Lower leg skin (tissue), 4 donors: Measurements from ENCODE around the gene GOSR1. TPM values are rescaled to one million over a fixed set of nuclear protein-coding genes. Genes with fewer than 3 reads are reported as not detected.
"Not testable (repeated sequence)": the region's sequence is repeated elsewhere in the genome, so short reads cannot be mapped to it uniquely, and the experiment has no call there.

ENCODE experiments used
- DNase-seq, 2 donors: peaks; one replicate each; pipeline ENCODE4 v3.0.0-alpha.2; 2019; ENCODE audit warnings: low spot score in 2 of 2
- H3K4me3 ChIP-seq: fragments of 200-600 bp; sonication (generic); 2 replicates; pipeline ENCODE4 v1.5.1; 2017; ENCODE audit warnings: mild to moderate bottlenecking, low read depth; ENCODE audit not compliant: poor library complexity, severe bottlenecking
- POLR2A ChIP-seq, 2 donors: fragments of 450-650 bp; IDR thresholded peaks; one replicate each; pipeline ENCODE4 v1.6.1; 2016 to 2017; ENCODE audit warnings: antibody characterized with exemption in 2 of 2, mild to moderate bottlenecking in 1 of 2, moderate library complexity in 1 of 2
- WGBS, 2 donors: methylation state at CpG; one replicate each; pipeline ENCODE4 v1.1.5; 2018; 5-methylcytosine and 5-hydroxymethylcytosine counted together
- intact Hi-C: fragments of 100-400 bp; cut with DNase I; formaldehyde crosslinking; loops from one replicate; pipeline ENCODE4 v1.15.0; 2023; ENCODE audit warnings: low total_unique reads
- total RNA-seq, 4 donors: library from RNA; depleted of rRNA; stranded (reverse); fragments of >200 nt; gene quantifications; one replicate each; pipeline ENCODE4 v1.1.0, GENCODE V29; 2016
- TF ChIP-seq, protein P1 (sequence below), 3 donors: fragments of 450-650 bp; IDR thresholded peaks; one replicate each; pipeline ENCODE4 v1.5.1; 2016; ENCODE audit warnings: antibody characterized with exemption in 3 of 3, mild to moderate bottlenecking in 3 of 3, moderate library complexity in 2 of 3

GOSR1 gene
- total RNA-seq, 4 donors from 2014 or later, result 19.6 to 41.6 (median 35.7) TPM

DNA sequence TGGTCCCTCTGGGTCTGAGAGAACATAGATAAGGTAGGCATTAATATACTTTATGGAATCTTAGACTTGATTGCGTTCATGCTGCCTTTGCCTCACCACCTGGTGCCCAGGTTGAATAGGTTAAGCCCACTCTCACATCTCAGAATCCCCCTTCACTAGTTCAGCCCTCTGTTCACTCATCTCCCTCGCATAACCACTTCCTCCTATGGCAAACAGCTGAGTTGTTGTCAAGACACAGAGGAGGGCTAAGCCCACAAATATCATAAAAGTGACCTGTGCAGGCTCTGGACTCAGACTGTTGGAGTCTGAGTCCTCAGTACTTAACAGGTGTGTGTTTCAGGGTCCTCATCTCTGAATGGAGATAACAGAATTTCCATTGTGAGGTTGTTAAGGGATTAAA lies 55.7 kb downstream of the GOSR1 start:
- intact Hi-C loops, result no loop called here
- WGBS, 2 donors, result 92% methylated on average over 2 of the region's 2 CpGs
- TF ChIP-seq, protein P1, sequence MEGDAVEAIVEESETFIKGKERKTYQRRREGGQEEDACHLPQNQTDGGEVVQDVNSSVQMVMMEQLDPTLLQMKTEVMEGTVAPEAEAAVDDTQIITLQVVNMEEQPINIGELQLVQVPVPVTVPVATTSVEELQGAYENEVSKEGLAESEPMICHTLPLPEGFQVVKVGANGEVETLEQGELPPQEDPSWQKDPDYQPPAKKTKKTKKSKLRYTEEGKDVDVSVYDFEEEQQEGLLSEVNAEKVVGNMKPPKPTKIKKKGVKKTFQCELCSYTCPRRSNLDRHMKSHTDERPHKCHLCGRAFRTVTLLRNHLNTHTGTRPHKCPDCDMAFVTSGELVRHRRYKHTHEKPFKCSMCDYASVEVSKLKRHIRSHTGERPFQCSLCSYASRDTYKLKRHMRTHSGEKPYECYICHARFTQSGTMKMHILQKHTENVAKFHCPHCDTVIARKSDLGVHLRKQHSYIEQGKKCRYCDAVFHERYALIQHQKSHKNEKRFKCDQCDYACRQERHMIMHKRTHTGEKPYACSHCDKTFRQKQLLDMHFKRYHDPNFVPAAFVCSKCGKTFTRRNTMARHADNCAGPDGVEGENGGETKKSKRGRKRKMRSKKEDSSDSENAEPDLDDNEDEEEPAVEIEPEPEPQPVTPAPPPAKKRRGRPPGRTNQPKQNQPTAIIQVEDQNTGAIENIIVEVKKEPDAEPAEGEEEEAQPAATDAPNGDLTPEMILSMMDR (IDR thresholded peaks at IDR 0.05), result no peak
- no peak for TF ChIP-seq POLR2A (IDR thresholded peaks at IDR 0.05)
- no peak overlapping the region for H3K4me3 ChIP-seq
- peak in 1 of 2 donors; percentile 28 for DNase-seq

- 90 to 93% methylated on average over 12 of the region's 12 CpGs for WGBS, 2 donors
- DNase-seq, result peak in 1 of 2 donors; percentile 60
- no peak overlapping the region for H3K4me3 ChIP-seq
- intact Hi-C loops, result no loop called here
- TF ChIP-seq POLR2A (IDR thresholded peaks at IDR 0.05), result no peak
- TF ChIP-seq, protein P1 (IDR thresholded peaks at IDR 0.05), result no peak
Measured at GRCh38 chr17:30534298-30534697, 57.1 kb downstream of the GOSR1 start.

DNA sequence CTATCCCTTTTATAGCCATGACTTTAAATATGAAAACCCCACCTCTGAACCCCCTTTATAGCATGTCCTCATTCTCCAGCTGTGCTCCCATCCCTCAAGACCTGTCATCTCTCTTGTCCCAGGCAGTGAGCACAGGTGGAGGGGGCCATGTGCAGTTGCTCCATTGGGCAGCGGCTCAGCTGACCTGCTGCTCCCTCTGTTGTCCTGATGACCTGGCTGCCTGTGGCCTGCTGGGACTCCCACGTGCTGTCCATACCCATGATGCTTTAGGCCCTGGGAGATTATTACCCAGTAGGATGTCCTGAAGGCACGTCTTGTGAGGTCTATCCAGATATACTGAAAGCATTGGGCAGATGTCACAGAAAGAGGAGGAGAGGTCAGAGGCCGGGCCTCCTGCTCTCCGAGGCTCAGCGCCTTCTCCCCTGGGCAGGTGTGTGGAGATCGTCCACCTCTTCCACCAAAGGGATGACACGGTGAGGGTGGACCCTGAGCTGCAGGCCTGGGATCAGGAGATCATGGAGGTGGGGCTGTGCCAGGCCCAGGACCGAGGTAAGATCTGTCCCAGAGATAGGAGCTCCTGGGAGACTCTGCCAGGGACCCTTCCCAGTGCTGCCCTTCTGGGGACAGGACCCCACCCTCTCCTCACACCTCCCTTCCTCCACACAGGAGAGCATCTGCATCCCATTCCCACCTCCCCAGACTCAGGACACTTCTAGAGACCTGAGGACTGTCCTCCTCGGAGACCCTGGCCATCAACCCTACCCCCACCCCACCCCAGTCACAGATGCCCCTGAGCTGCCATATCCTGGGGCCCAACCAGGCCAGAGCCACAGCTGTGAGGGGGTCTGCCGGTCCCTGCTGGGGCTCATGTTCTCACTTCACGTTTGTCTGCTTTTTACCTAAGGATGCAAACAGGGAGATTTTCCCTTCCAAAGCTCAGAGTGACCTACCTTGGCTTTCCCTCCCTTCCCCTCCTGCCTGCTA lies 58.0 kb downstream of the GOSR1 start:
- no peak for TF ChIP-seq POLR2A (IDR thresholded peaks at IDR 0.05)
- TF ChIP-seq, protein P1 (IDR thresholded peaks at IDR 0.05), result no peak
- 80 to 90% methylated on average over 11 to 12 of the region's 12 CpGs for WGBS, 2 donors
- DNase-seq, result peak in 1 of 2 donors; percentile 70
- no peak overlapping the region for H3K4me3 ChIP-seq
- intact Hi-C loops, result no loop called here

GRCh38 chr17:30536846-30537245 lies 59.6 kb downstream of the GOSR1 start:
- intact Hi-C loops, H3K4me3 ChIP-seq: not testable (repeated sequence)
- WGBS, 2 donors, result 86 to 94% methylated on average over 16 of the region's 16 CpGs
- peak in 1 of 2 donors; percentile 17 for DNase-seq

DNA sequence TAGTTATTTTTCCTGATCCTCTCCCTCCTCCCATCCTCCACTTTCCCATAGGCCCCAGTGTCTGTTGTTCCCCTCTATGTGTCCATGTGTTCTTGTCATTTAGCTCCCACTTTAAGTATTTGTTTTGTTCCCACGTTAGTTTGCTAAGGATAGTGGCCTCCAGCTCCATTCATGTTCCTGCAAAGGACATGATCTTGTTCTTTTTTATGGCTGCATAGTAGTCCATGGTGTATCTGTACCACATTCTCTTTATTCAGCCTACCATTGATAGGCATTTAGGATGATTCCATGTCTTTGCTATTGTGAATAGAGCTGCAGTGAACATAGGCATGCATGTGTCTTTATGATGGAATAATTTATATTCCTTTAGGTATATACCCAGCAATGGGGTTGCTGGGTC lies 60.5 kb downstream of the GOSR1 start:
- DNase-seq, intact Hi-C loops: not testable (repeated sequence)
- WGBS, 2 donors, result 73 to 82% methylated on average over 1 of the region's 1 CpG

DNA sequence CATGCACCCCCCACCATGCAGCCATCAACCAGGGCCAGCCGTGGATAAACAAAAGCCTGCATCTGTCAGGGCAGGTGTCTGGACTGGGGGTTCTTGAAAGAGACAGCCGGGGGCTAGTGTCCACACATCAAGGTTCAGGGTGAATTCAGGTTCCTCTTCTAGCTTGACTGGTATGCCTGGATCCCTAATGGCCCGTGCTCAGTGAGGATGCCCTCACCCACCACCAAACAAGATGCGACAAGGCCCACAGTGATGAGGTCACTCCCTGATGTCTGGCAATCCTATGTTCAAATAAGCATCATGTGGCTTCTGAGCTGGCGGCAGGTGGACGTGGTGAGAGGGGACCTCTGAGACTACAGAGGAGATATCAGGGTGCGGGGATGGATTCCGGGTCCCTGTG lies 64.6 kb downstream of the GOSR1 start:
- peak in 1 of 2 donors; percentile 74 for DNase-seq
- no peak for TF ChIP-seq POLR2A (IDR thresholded peaks at IDR 0.05)
- WGBS, 2 donors, result 88 to 89% methylated on average over 8 of the region's 8 CpGs
- intact Hi-C loops, result no loop called here
- no peak overlapping the region for H3K4me3 ChIP-seq

More for the DNA sequence above, 60.5 kb downstream of the GOSR1 start:
- H3K4me3 ChIP-seq, result not testable (repeated sequence)

DNA sequence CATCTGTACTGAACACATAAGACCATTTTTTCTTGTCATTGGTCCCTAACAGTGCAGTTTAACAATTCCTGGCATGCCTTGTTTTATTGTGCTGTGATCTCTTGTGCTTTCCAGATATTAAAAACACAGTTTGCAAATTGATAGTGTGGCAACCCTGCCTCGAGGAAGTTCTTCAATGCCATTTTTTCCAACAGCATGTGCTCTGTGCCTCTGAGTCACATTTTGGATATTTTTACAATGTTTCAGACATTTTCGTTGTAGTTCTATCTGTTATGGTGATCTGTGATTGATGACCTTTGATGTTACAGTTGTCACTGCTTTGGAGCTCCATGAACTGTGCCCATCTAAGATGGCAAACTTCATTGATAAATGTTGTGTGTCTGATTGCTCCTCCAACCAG lies 66.2 kb downstream of the GOSR1 start:
- 43 to 44% methylated on average over 2 of the region's 2 CpGs for WGBS, 2 donors

More for the DNA sequence above, 66.2 kb downstream of the GOSR1 start:
- no peak for DNase-seq
- H3K4me3 ChIP-seq, result no peak overlapping the region
- TF ChIP-seq, protein P1 (IDR thresholded peaks at IDR 0.05), result no peak
- TF ChIP-seq POLR2A (IDR thresholded peaks at IDR 0.05), result no peak
- intact Hi-C loops, result no loop called here
